Brain microvascular endothelial cell (primary cell): ENCODE data around the gene PLK3.

Source experiments
- DNase-seq: peaks from one replicate; pipeline ENCODE4 v3.0.0-alpha.2; 2020
- H3K27ac ChIP-seq: fragments of 250-450 bp; sonication (Bioruptor Pico); 2 replicates; pipeline ENCODE4 v1.5.1; 2020; ENCODE audit warnings: mild to moderate bottlenecking, moderate library complexity
- H3K27me3 ChIP-seq: fragments of 250-450 bp; sonication (Bioruptor Pico); replicated peaks from 2 replicates; pipeline ENCODE4 v1.5.1; 2020; ENCODE audit warnings: mild to moderate bottlenecking
- H3K36me3 ChIP-seq: fragments of 250-450 bp; sonication (Bioruptor Pico); replicated peaks from 2 replicates; pipeline ENCODE4 v1.5.1; 2020; ENCODE audit warnings: mild to moderate bottlenecking
- H3K4me3 ChIP-seq: 2 replicates; pipeline ENCODE4 v1.5.1; 2011; ENCODE audit warnings: low read depth, mild to moderate bottlenecking, control low read depth, low read length, moderate library complexity
- in situ Hi-C: cut with HindIII; loops from 2 replicates; pipeline ENCODE4 v1.10.0; 2017; ENCODE audit warnings: low sequenced_read_pairs, low pct_ligation_motif_present
- TF ChIP-seq, protein P1 (sequence below): IDR thresholded peaks from 2 replicates; pipeline ENCODE4 v1.5.1; 2011; ENCODE audit warnings: low read depth, mild to moderate bottlenecking, moderate library complexity, low read length, control low read depth, inconsistent platforms; ENCODE audit errors: missing control alignments

The PLK3 gene

GRCh38 chr1:44848456-44849181, 48.4 kb downstream of the PLK3 start:
- no peak overlapping the region for H3K27ac ChIP-seq
- no peaks in the 10 kb centered on the region for H3K27me3 ChIP-seq
- H3K4me3 ChIP-seq: no peak overlapping the region
- in situ Hi-C loops: no loop called here
- TF ChIP-seq, protein P1, sequence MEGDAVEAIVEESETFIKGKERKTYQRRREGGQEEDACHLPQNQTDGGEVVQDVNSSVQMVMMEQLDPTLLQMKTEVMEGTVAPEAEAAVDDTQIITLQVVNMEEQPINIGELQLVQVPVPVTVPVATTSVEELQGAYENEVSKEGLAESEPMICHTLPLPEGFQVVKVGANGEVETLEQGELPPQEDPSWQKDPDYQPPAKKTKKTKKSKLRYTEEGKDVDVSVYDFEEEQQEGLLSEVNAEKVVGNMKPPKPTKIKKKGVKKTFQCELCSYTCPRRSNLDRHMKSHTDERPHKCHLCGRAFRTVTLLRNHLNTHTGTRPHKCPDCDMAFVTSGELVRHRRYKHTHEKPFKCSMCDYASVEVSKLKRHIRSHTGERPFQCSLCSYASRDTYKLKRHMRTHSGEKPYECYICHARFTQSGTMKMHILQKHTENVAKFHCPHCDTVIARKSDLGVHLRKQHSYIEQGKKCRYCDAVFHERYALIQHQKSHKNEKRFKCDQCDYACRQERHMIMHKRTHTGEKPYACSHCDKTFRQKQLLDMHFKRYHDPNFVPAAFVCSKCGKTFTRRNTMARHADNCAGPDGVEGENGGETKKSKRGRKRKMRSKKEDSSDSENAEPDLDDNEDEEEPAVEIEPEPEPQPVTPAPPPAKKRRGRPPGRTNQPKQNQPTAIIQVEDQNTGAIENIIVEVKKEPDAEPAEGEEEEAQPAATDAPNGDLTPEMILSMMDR: no peak
- no peaks in the 10 kb centered on the region for H3K36me3 ChIP-seq
- DNase-seq: no peak

- in situ Hi-C loops: no loop called here
- Histone ChIP-seq H3K36me3 (no peaks in the 10 kb centered on the region), H3K27ac (no peak overlapping the region), H3K27me3 (no peaks in the 10 kb centered on the region), H3K4me3 (no peak overlapping the region)
- TF ChIP-seq, protein P1: no peak
- no peak for DNase-seq
Observed at GRCh38 chr1:44849575-44850132, 49.5 kb downstream of the PLK3 start.

DNA sequence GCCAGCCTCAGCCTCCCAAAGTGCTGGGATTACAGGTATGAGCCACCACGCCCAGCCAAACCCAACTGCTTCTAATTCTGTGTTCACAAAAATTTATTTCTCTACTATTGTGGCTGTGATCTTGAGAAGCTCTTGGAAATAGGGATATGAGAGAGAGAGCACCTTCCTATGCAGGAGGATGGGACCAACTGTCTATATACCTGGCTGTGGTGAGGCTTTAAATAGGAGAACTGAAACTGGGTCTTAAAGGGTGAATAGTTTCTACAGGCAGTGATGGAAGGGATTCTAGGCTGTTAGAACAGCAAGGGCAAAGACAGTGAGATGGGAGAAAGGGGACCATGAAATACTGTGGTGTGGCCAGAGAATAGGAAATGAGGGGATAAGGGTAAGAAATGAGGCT, 51.1 kb downstream of the PLK3 start:
- no peak for DNase-seq

DNA sequence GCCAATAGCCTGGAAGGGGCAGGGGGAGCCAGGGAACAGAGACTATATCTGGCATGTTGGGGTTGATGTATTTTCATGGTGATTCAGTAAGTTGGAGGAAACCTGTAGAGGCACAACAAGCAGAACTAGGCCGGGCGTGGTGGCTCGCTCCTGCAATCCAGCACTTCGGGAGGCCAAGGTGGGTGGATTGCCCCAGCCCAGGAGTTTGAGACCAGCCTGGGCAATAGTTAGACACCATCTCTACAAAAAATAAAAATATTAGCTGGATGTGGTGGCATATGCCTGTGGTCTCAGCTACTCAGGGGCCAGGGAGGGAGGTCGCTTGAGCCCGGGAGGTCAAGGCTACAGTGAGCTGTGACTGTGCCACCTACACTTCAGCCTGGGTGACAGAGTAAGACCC, 53.0 kb downstream of the PLK3 start:
- TF ChIP-seq, protein P1: no peak
- DNase-seq: no peak
- peaks cover 10% of the 10 kb centered on the region for H3K36me3 ChIP-seq
- H3K4me3 ChIP-seq: no peak overlapping the region
- no peaks in the 10 kb centered on the region for H3K27me3 ChIP-seq
- in situ Hi-C loops: no loop called here
- no peak overlapping the region for H3K27ac ChIP-seq

More for the DNA sequence above, 51.1 kb downstream of the PLK3 start:
- Histone ChIP-seq H3K4me3 (no peak overlapping the region), H3K36me3 (peaks cover 3% of the 10 kb centered on the region), H3K27me3 (no peaks in the 10 kb centered on the region), H3K27ac (no peak overlapping the region)
- in situ Hi-C loops: no loop called here
- TF ChIP-seq, protein P1: no peak

- H3K36me3 ChIP-seq: peaks cover 10% of the 10 kb centered on the region
- H3K27ac ChIP-seq: no peak overlapping the region
- DNase-seq: no peak
- no peak overlapping the region for H3K4me3 ChIP-seq
- TF ChIP-seq, protein P1: no peak
- no peaks in the 10 kb centered on the region for H3K27me3 ChIP-seq
- in situ Hi-C loops: no loop called here
Observed at GRCh38 chr1:44854970-44855369, 54.8 kb downstream of the PLK3 start.
